ENCODE measurements around the gene TARBP1. TPM values are rescaled to one million over a fixed set of nuclear protein-coding genes. Genes with fewer than 3 reads are reported as not detected.

Gene TARBP1
- total RNA-seq, 1 experiment from 2014 or later: 45.5 TPM

GRCh38 chr1:234495231-234495990 is 16.4 kb upstream of the TARBP1 start:
- peak; percentile 62 for DNase-seq (ENCODE audit: unreplicated experiment)
- TF ChIP-seq CTCF (IDR thresholded peaks at IDR 0.05; ENCODE audit: unreplicated experiment): no peak
- no peaks in the 10 kb centered on the region for H3K27me3 Mint-ChIP-seq (ENCODE audit: insufficient read depth, unreplicated experiment)
- H3K9me3 Mint-ChIP-seq (ENCODE audit: unreplicated experiment): no peaks in the 10 kb centered on the region
- peak overlapping the region; percentile 78 for H3K27ac Mint-ChIP-seq (ENCODE audit: low read depth, unreplicated experiment)
- ChIA-PET CTCF (interaction anchor here (0.6 to 17.4 kb wide), 26 partner anchors 8 to 609 kb away, joined by 3 to 317 read pairs (median 4); partner anchors contain the start of gene IRF2BP2), POLR2A (interaction anchor here (0.7 to 18.2 kb wide), 30 partner anchors 8 to 1003 kb away, joined by 3 to 904 read pairs (median 4); partner anchors contain the start of genes COA6, IRF2BP2 and RBM34)
- H3K4me1 Mint-ChIP-seq (ENCODE audit: insufficient read depth, unreplicated experiment): peaks cover 42% of the 10 kb centered on the region
- no peaks in the 10 kb centered on the region for H3K36me3 Mint-ChIP-seq (ENCODE audit: insufficient read depth, unreplicated experiment)
- H3K4me3 Mint-ChIP-seq (ENCODE audit: unreplicated experiment): peak overlapping the region; percentile 4
- intact Hi-C loops (cut with micrococcal nuclease): loop anchor here (10.0 kb wide), 2 partner anchors 339 to 369 kb away; no protein-coding TSS in a partner anchor
- BruUV-seq (replicated peaks): no TSS peak

- BruUV-seq (replicated peaks): no TSS peak
- Mint-ChIP-seq H3K27ac (ENCODE audit: low read depth, unreplicated experiment) (no peak overlapping the region), H3K36me3 (ENCODE audit: insufficient read depth, unreplicated experiment) (no peaks in the 10 kb centered on the region), H3K9me3 (ENCODE audit: unreplicated experiment) (no peaks in the 10 kb centered on the region), H3K4me3 (ENCODE audit: unreplicated experiment) (no peak overlapping the region), H3K4me1 (ENCODE audit: insufficient read depth, unreplicated experiment) (peaks cover 29% of the 10 kb centered on the region), H3K27me3 (ENCODE audit: insufficient read depth, unreplicated experiment) (no peaks in the 10 kb centered on the region)
- POLR2A ChIA-PET: interaction anchor here (18.2 kb wide), 1 partner anchor 113 kb away, joined by 904 read pairs; the partner anchor contains the start of gene IRF2BP2
- intact Hi-C loops (cut with micrococcal nuclease): loop anchor here (10.0 kb wide), 2 partner anchors 341 to 371 kb away; no protein-coding TSS in a partner anchor
- no peak for DNase-seq (ENCODE audit: unreplicated experiment)
- TF ChIP-seq CTCF (IDR thresholded peaks at IDR 0.05; ENCODE audit: unreplicated experiment): no peak
- CTCF ChIA-PET: interaction anchor here (0.7 to 17.4 kb wide), 3 partner anchors 241 to 593 kb away, joined by 3 to 317 read pairs (median 175); no protein-coding TSS in a partner anchor
Observed at GRCh38 chr1:234494049-234494448, 15.1 kb upstream of the TARBP1 start.

GRCh38 chr1:234490793-234491479 is 12.0 kb upstream of the TARBP1 start:
- no TSS peak for BruUV-seq (replicated peaks)
- no peak for TF ChIP-seq CTCF (IDR thresholded peaks at IDR 0.05; ENCODE audit: unreplicated experiment)
- no peak for DNase-seq (ENCODE audit: unreplicated experiment)
- Mint-ChIP-seq H3K4me1 (ENCODE audit: insufficient read depth, unreplicated experiment) (peaks cover 32% of the 10 kb centered on the region), H3K27ac (ENCODE audit: low read depth, unreplicated experiment) (no peak overlapping the region), H3K9me3 (ENCODE audit: unreplicated experiment) (no peaks in the 10 kb centered on the region), H3K4me3 (ENCODE audit: unreplicated experiment) (no peak overlapping the region), H3K27me3 (ENCODE audit: insufficient read depth, unreplicated experiment) (no peaks in the 10 kb centered on the region), H3K36me3 (ENCODE audit: insufficient read depth, unreplicated experiment) (no peaks in the 10 kb centered on the region)
- intact Hi-C loops (cut with micrococcal nuclease): loop anchor here (10.0 kb wide), 2 partner anchors 344 to 374 kb away; no protein-coding TSS in a partner anchor
- POLR2A ChIA-PET: interaction anchor here (0.7 to 1.4 kb wide), 3 partner anchors 8 to 638 kb away, joined by 3 to 4 read pairs (median 3); partner anchors contain the start of gene TOMM20
- CTCF ChIA-PET: interaction anchor here (0.6 to 13.3 kb wide), 15 partner anchors 8 to 1355 kb away, joined by 3 to 175 read pairs (median 4); no protein-coding TSS in a partner anchor
